Thyroid gland (tissue), 4 donors: ENCODE data around the gene KRTAP5-7.

ENCODE experiments used
- POLR2A ChIP-seq, 2 donors: fragments of 450-650 bp; IDR thresholded peaks; one replicate each; pipeline ENCODE4 v1.6.1; 2017; ENCODE audit warnings: antibody characterized with exemption in 2 of 2, mild to moderate bottlenecking in 2 of 2, moderate library complexity in 1 of 2
- TF ChIP-seq, protein P1 (sequence below), 6 experiments: fragments of 200-600 bp in 3 of 6; fragments of 450-650 bp in 3 of 6; sonication (generic) in 3 of 6; IDR thresholded peaks; one replicate each; pipeline ENCODE4 v1.5.1; 2016 to 2019; ENCODE audit warnings: antibody characterized with exemption in 6 of 6, mild to moderate bottlenecking in 2 of 6, inconsistent platforms in 1 of 6, moderate library complexity in 1 of 6

DNA sequence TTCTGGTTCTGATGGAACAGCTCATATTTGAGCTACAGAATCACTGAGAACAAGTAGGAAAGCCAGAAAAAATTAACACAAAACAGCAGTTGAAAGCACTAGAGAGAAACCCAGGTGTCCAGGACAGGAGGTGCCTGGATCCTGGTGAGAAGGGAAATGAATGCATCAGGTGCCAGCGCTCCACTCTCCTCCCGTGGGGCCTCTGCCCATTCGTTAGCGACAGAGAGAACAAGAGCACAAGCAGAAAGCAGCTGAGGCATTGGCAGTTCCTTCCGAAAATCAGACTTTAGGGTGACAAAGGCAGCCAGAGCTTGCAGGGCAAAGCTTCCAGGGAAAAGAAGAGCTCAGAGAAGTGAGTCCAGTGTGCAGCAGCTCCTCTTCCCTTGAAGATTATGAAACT, 20.0 kb upstream of the KRTAP5-7 start:
- TF ChIP-seq, protein P1, sequence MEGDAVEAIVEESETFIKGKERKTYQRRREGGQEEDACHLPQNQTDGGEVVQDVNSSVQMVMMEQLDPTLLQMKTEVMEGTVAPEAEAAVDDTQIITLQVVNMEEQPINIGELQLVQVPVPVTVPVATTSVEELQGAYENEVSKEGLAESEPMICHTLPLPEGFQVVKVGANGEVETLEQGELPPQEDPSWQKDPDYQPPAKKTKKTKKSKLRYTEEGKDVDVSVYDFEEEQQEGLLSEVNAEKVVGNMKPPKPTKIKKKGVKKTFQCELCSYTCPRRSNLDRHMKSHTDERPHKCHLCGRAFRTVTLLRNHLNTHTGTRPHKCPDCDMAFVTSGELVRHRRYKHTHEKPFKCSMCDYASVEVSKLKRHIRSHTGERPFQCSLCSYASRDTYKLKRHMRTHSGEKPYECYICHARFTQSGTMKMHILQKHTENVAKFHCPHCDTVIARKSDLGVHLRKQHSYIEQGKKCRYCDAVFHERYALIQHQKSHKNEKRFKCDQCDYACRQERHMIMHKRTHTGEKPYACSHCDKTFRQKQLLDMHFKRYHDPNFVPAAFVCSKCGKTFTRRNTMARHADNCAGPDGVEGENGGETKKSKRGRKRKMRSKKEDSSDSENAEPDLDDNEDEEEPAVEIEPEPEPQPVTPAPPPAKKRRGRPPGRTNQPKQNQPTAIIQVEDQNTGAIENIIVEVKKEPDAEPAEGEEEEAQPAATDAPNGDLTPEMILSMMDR (IDR thresholded peaks at IDR 0.05), result no peak
- no peak for TF ChIP-seq POLR2A (IDR thresholded peaks at IDR 0.05)
